HG03095 (cell line): ENCODE measurements around the gene TM9SF3.

Source experiments
- ATAC-seq: cut with Tn5 transposase; IDR thresholded peaks from one replicate; pipeline ENCODE4 v1.9.1; 2021; ENCODE audit warnings: moderate library complexity; ENCODE audit not compliant: unreplicated experiment

The TM9SF3 gene

DNA sequence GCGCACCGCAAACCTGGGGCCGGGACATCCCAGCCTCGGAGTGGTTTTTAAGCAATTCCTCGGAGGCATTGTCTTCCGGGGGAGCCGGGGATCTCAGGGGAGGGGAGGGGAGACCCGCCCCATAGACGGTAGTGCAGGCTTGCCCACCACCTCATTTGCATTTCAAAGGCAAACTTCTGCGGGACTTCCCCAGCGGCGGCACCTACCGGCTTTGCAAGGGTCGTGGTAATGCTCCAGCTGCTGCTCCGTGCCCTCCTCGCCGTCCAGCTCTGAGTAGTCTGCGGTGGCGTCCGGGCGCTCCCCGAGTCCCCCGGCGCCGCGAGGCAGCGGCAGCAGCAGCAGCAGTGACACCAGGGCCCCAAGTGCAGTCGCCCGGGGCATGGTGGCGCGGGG is 73.5 kb downstream of the TM9SF3 start:
- peak; percentile 35 for ATAC-seq

DNA sequence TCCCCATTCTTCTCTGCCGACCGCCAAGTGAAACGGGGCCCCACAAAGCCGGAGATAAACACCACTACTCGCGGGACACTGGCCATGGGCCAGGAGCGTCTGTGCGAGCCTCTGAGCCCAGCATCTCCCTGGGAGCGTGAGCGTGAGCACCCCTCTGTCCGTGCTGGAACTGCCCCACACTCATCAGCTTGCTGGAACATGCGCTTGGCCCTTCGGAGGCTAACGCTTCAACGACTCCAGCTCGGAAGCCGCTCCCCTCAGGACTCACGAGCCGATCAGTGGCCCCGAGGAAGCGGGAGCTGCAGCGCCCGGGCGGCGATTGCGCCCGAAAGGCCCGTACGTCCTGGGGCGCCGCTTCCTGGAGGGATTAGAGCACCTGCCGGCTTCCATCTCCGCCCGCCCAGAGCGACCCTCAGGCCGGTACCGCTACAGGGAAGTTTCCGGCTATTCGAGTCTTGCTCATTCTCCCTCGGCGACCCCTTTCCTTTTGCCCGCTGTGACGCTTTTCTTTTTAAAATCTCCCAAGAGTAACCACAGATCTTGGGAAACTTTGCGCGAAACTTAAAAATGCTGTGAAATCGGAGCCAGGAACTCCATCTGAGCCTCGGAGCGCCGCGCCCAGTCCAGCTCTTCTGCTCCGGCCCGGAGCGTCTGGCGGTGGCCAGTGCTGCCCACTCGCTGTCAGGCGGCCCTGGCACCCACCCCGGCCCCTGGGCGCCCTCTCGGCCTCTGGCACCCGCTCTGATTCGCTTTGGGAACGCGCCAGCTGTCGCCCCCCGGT is 74.1 kb downstream of the TM9SF3 start:
- no peak for ATAC-seq

DNA sequence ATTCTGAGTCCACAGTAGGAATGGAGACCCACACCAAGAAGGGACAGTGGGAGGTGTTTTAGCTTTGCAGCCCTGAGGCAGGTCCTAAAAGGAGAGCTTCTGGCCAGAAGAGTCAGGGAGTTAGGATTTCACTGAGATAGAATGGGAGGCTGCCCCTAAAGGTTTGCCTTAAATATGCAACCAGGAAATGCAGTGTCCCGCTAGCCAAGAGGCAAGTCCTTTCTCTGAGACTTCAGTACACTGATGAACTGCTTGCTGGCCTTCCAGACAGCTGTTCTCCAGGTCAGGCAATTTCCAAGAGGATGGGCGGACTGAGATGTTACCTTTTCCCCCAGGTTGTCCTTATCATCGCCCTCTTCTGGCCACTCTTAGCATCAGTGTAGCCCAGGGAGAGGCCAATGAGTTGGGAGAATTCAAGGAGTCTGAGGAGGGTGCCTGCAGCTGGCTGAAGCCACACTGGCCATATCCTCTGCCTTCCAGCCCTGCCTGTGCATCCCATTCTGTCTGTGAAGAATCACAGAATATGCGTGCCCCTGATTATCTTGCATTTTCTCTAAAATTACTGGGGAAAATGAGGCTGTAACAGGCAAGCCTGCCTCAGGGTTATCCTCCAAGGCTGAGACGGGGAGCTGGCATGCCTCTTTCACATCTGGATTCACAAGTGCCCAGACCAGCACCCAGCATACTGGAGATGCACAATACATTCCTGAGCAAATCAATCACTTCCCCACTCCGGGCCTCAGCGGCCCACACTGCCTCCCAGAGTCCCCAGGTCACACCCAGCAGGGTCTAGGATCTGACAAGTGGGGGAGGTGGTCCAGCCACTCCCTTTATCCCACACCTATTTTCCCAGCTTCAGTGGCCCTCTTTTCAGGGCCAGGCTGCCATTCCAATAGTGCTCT is 75.5 kb downstream of the TM9SF3 start:
- no peak for ATAC-seq

DNA sequence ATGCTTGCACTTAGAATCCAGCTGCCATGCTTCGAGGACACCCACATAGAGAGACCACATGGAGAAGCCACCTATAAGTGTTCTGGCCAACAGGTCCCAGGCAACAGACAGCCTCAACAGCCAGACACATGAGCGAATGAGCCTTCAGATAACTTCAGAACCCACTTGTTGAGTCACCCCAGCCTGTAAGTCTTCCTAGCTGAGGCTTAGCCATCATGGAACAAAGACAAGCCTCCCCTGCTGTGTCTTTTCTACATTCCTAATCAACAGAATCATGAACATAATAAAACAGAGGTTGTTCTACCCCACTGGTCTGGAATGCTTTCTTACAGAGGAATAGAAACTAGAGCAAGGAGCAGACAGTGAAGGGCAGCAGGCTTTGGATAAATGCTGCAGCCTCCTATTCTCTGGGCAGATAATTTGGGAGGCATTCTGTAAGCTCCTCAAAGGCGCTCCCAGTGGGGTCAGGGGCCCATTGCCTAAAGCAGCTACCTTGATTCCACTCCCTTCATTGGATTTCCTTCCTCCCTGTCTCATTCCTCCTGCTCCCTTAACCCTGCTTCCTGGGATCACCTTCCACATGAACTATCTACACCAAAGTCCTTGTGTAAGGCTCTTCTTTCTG is 77.7 kb downstream of the TM9SF3 start:
- no peak for ATAC-seq

DNA sequence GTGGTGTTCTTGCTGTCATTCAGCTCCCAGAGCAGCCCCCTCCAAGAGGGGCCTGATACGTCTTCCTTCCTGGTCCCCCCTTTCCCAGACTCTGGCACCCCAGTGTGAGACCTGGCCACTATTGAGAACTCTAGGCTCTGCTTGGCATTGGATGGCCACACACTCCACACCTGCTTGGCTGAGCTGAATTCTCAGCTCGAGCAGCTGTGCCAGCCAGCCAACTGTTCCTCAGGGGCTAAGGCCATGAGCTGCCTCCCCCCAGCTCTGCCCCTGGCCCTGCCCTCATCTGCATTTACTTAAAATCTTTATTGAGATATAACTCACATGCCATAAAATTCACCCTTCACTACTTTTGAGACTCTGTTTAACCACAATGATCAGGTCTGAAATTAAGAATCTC is 79.8 kb downstream of the TM9SF3 start:
- no peak for ATAC-seq

DNA sequence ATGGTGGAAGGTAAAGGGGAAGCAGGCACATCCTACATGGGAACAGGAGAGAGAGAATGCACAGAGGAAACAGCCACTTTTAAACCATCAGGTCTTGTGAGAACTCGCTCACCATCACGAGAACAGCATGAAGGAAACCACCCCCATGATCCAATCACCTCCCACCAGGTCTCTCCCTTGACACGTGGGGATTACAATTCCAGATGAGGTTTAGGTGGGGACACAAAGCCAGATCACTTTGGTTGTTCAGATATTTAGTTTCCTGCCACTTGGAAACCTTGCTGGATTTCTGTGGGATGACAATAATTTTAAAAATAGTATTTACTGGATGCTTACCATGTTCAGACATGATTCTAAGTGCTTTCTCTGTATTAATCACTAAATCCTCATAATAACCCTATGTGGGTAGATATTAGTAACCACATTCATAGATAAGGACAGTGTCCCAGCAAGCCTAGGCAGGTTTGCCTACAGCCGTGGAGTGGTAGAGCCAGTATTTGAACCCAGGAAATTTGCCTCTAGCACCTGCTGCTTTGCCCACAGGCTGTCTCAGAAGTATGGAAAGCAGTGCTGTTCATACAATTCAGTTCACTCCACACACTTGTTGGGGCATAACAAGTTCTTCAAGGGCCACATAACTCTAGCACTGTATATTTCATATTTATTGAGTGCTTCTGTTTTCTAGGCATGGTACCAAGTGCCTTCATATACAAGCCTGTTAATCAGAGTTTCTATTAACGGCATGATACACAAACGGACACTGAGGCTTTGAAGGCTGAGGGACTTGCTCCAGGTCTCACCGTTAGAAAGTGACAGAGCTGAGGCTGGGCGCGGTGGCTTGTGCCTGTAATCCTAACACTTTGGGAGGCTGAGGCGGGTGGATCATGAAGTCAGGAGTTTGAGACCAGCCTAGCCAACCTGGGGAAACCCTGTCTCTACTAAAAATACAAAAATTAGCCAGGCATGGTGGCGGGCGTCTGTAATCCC is 81.4 kb downstream of the TM9SF3 start:
- ATAC-seq = no peak

DNA sequence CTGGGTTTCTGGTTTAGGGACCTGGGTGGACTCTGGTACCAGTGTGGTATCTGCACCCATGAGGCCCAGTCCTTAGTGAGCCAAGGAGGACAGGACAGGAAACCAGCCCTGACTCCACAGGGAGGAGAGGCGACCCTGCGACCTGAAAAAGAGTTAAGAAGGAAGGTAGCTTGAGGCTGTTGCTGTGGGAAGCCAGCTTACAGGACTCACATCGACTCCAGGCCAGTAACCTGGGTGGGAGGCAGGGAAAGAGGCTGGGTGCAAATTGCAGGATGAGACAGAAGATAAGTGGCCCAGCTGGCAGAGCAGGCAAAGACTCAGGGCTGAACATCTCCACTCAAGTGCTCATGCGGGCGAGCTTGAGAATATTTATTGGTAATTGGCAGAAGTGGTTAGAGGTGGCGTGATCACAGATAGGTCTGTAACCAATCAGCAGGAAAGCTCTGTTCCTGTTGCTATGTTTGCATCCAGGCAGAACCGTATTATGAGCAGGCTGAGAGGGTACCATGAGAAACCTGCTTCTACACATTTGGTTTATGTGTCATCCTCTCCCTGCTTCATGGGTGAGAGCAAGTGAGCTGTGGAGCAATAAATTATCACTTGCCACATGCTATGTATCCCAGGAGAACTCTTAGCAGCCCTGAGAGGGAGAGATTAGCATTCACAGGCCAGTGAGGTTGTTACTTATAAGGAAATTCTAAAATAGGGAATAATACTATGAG is 84.1 kb downstream of the TM9SF3 start:
- no peak for ATAC-seq

DNA sequence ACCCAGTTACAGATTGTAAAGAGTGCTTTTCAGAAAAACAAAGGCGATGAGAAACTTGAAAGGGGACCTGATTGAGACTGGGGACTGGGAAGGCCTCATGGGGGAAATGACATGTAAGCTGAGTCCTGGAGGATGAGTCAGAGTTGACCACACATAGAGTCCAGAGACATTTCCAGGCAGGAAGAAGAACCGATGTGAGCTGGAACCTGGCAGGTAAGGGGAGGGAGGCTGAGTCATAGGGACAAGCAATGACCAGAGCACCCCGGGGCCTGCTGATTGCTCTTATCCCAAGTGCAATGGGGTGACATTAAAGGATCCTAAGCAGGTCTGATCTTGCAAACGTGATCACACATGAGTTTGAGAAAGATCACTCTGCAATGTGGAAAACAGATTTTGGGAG is 84.8 kb downstream of the TM9SF3 start:
- no peak for ATAC-seq

DNA sequence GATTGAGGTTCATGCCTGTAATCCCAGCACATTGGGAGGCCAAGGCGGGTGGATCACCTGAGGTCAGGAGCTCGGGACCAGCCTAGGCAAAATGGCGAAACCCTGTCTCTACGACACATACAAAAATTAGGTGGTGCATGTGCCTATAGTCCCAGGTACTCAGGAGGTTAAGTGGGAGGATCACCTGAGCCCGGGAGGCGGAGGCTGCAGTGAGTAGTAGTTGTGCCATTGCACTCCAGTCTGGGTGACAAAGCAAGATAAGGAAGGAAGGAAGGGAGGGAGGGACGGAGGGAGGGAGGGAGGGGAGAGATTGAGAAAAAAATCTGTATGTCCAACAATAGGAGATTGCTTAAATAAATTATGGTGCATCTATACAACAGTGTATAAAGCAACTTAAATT is 86.3 kb downstream of the TM9SF3 start:
- no peak for ATAC-seq

DNA sequence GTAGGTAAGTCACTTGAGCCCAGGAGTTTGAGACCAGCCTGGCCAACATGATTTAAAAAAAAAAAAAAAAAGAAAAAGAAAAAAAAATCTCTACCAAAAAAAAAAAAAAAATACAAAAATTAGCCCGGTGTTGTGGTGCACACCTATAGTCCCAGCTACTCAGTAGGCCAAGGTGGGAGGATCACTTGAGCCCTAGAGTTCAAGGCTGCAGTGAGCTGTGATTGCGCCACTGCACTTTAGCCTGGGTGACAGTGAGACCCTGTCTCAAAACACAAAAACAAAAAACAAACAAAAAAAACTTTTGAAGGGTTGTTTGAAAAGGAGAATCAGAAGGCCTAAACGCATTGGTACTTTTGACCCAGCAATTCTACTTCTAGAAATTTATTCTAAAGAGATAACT is 86.8 kb downstream of the TM9SF3 start:
- ATAC-seq = no peak

DNA sequence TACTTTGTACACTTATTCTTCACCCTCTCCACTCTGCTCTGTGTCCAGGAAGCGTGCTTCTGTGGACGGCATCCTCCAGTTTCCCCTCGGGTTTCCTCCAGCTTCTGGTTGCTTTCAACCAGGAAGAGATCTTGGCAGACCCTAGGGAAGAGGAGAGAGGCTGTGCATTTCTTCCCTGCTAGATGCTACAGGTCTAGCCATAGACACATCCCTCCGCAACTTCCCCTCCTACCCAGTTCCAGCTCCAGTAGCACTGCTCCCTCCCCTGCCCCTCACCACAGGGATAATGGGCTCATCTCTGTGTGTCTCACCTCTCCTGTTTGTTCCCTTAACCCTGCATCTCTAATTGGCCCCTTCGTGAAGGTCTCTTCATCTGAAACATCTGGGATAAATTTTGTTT is 89.4 kb downstream of the TM9SF3 start:
- ATAC-seq = no peak

DNA sequence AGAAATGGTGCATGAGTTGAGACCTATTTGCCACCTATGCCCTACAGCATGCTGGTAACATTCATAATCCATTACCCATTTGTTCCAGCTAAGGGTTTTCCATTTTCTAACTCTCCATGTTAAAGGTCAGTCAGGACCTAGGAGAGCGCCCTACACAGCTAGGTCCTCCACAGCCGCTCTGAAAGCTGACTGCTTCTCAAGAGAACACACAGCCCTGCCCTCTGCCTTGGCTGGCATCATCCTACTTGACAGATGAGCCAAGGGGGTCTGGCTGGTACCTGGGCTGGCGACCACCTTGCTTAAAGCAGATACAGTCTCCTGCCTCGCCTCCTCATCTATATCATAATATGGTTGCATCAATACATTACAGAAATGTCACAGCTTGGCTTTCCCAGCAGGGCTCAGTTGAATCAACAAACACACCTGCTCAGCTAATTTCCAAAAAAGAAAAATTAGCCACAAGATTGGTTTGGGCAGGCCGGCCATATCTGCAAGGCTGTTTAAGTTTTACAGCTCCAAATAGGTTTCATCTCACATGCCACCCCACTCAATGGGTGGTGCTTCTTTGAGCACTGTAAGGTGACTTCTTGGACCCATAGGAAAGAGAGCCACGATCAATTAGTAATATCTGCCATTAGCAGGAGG is 90.4 kb downstream of the TM9SF3 start:
- ATAC-seq = no peak

DNA sequence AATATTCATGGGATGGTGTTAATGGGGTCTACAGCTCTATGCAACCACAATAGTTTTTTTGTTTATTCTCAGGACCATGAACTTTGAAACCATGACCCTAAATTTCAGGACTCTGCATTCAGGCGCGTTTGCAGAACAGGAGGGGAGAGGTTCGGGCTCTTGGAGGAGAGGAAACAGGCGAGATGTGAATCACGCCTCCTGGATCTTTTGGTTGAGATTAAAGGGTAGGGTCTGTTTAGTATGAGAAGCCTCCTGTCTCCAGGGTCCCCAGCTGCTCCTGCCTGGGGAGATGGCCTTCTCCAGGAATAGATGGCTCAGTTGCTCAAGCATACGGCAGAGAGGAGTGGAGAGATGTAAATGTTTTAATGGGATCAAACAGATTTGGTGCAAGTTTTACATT is 91.3 kb downstream of the TM9SF3 start:
- ATAC-seq = no peak

DNA sequence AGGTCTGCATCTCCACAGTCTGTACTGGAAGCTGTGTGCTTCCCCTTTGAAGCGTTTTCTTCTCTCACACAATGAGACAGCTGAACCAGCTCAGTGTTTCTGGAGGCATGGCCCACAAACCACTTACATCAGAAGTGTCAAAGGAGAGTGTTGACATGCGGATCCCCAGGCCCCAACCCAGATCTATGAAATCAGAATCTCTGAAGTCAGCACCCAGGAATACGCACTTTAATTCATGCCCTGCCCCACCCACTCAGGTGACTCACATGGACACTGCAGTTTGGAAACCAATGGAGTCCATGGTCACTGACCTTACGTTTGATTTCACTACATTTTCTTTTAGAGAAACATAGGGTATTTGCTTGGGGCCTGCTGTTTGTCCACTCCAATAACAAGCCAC is 92.1 kb downstream of the TM9SF3 start:
- no peak for ATAC-seq

DNA sequence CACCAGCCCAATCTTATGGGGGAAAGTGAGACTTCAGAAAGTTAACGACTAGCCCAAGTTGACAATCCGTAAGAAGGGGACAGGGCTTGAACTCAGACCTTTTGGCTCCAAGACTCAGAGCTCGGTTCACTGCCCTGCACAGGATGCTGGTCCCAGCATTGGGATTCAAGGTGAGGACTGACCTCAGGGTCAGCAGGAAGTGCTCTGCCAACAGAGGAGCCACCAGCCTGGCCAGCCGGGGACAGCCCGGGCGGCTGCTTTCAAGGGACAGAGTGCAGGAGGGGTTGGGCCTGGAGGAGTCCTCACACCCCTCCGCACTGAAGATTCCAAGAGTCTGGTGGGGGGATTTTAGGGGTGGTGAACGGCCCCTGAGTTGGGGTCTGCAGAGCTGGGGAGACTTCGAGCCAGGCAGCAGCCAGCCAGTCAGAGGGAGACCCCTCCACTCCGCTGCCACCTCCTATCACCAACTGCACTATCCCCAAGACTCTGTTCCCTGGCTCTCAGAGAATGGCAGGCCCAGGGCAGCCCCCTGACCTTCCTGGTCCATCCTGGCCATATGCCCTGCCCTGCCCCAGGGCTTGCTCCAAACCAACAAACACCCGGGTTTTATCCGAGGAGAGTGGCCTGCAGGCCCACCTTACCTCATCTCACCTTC is 92.8 kb downstream of the TM9SF3 start:
- ATAC-seq = no peak

DNA sequence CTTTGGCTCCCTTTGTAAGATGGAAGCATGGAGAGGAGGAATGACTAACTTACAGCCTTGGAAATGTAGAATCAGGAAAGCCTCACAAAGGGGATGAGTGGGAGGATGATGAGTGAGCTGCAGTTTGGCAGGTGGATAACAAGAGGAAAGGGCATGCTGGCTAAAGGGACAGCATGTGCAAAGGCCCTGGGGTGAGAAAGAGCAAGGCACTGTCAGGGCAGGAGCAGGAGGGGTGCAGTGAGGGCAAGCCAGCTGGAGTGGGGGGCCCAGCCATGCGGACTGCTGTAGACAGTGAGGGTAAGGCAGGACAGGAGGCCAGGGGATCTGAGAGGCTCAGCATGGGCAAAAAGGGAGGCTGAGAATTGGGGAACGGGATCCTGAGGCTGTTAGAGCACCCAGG is 93.6 kb downstream of the TM9SF3 start:
- ATAC-seq = no peak

DNA sequence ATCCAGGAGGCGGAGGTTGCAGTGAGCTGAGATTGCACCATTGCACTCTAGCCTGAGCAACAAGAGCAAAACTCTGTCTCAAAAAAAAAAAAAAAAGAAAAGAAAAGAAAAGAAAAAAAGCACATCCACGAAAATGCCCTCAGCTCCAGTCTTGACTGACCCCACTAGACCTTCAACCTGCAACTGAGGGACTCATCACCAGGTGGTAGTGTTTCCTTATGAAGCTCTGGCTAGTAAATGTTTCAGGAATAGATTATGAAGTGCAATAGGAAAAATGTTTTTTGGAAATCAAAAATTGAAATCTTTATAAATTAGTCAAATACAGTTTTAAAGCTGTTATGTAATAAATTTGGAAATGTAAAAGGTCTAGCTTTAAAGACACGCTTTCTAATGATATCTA is 95.5 kb downstream of the TM9SF3 start:
- ATAC-seq = no peak

DNA sequence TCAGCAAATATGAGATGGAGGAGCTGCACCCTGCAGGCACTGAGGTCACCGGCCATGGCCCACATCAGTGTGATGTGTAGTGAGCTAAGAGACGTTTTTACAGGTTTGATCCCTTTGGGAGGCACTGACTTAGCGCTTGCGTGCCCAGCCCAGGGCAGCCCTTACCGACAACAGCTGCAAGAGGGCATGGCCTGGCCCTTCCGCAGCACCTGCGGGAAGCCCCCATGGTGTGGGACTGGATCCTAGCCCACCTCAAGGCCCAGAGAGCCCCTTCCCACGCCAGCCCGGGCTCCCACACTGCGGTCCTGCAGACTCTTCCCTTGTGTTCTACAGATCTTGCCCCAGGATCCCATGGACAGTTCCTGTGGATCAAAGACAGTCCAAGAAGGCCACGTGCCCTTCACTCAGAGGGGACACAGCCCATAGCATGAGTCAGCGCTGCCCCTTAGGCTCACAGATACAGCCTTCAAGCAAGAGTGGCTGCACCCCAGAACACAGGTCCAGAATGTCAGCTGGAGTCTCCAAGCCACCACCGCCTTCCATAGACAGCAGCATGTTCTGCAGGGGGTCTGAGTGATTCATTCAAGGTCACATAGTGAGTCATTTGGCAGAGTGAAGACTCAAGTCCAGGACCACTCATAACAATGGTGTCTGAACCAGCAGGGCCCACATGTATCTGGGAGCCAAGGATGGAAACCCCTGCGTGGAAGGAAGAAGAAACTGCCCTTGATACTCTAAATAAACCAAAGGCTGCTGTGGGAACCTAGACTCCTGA is 98.5 kb downstream of the TM9SF3 start:
- ATAC-seq = no peak
